GM21723 (cell line): Measurements from ENCODE around the gene NKX6-2.
"Not testable (repeated sequence)": the region's sequence is repeated elsewhere in the genome, so short reads cannot be mapped to it uniquely, and the experiment has no call there.

ENCODE experiments used
- ATAC-seq: cut with Tn5 transposase; IDR thresholded peaks from one replicate; pipeline ENCODE4 v1.9.1; 2021; ENCODE audit warnings: mild to moderate bottlenecking, moderate library complexity; ENCODE audit not compliant: unreplicated experiment

The NKX6-2 gene

DNA sequence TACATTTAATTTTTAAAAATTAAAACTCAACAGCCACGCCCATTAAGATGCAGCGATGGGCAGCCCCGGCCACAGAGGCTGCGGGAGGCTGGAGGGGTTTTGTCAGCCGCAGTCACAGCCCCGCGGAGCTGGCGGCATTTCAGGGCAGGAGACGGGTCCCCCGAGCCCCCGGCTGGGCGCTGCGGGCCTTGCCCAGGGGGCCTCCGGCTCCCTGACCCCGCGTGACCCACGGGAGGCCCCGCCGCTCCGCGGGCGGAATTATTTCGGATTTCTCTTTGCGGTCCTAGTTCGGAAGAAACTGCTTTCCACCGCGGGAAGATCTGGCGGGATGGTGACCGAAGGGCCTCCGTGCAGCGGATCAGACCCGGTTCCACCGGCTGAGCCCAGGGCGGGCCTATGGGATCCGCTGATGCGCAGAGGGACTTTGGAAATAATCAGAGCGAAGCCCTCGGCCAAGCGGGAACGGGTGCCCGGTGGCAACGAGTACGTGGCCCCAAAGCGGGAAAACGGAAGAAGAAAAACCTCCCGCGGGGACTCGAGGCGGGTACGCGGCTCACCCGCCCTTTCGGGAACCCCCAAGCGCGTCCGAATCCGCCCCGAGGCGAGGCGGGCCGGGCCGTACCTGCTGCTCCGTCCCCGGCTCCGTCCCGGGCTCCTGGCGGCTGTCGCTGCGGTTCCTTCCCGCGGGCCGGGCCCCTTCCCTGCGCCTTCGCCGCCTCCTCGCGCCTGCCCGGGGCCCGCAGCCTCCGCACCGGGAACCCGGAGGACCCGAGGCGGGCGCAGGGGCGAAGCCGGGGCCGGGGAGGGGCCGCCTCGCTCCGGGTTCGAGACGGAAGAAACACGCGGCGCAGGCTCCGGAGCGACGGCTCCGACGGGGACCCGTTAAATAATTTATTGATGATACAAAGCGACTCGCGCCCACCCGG, 1.7 kb downstream of the NKX6-2 start:
- no peak for ATAC-seq

DNA sequence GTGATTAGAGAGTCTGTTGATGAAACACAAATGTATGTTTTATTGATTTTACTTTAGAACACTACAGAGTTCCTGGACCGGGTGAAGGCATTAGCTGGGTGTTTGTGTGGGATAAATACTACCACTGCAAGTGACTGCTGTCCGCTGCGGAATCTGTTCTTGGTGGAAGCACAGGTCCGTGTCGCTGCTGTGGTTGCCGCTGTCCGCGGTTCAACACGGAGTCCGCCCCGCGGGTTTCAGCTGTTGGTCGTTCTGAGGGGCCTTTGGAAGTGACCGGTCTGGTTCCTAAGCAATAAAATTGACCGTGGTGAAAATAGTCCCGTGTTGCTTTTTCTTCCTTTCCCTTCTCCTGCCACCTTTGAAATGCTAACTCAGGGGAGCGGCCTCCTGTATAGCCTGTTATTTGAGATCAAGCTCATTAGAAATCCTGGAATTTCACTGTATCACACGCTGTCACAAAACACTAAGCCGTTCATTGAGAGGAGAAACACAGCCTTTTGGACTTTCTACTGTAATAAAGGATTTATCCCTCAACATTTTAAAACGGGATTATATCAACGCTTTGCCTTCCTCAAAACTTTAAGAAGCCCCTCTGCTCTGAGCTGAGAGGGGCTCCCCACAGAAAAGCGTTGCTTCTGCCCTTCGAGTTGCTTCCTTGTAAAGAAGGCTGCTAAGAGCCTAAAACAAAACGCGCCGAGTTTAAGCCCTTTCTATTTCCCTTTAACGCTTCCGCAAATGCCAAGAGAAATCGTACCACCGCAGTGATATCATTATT, 2.6 kb downstream of the NKX6-2 start:
- no peak for ATAC-seq

DNA sequence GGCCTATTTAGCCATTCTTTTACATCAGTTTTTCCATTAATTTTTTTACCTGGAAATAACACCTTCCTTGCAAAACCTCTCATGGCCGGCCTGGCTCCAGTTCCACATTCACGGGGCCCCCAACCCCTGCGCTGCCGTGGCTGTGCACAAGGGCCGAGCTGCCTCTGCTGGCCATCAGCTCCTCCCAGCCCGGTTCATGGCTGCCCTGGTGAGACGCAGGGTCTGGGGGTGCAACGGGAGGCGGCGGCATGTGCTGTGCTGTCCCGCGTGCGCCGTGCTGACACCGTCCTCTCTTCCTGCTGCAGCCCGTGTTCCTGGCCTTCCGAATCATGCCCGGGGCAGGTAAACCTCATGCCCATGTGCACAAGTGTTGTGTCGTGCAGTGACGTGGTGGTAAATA, 4.4 kb downstream of the NKX6-2 start:
- ATAC-seq = no peak

DNA sequence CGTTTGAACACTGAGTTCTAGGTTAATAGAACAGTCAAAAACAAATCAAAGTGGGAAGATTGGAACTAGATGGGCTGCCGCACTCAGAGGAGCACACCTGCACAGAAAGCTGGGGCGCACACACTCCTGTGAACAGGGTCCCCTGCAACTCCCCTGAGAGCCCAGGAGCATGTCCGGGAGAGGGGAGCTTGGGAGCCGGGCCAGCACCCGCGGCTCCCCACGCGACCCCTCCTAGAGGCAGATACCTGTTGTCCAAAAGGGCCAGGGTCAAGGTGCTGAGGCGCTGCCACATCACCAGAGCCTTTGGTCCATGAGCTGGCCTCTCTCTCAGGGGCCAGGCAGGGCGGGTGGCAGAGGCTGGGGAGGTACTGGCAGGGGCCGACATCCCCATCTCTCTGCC, 5.6 kb downstream of the NKX6-2 start:
- ATAC-seq = no peak

DNA sequence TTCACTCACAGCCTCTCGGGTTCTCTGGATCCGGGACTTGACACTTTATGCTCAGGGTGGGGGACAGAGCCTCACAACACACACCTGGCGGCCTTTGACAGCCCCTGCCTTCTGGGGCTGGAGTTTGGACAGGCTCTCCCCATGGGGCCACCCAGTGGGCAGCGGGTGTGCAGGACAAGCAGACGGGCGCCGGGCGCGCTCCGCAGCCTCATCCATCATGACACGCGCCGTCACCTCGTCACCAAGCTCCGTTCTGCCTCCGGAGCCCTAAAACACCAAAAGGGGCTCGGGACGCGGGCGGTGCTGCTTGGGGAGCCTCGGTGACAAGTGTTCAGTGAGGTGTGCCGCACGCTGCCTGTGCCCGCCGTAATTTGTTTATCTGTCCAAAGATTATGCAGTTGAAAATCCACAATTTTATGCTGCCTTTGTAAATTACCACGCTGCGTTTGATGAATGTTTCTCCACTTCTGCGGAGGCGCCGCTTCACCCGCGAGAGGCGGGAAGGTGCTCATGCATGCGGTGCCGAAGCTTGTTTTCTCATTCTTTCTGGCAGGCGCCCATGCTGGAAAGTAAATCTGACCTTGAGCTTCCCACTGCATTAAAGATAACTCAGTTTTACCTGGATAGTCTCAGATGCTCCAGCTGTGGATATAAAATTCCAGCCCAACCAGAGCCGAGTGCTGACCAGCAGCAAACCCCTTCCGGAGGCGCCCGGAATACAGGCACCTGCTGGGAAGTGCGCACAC, 6.2 kb downstream of the NKX6-2 start:
- ATAC-seq = no peak

DNA sequence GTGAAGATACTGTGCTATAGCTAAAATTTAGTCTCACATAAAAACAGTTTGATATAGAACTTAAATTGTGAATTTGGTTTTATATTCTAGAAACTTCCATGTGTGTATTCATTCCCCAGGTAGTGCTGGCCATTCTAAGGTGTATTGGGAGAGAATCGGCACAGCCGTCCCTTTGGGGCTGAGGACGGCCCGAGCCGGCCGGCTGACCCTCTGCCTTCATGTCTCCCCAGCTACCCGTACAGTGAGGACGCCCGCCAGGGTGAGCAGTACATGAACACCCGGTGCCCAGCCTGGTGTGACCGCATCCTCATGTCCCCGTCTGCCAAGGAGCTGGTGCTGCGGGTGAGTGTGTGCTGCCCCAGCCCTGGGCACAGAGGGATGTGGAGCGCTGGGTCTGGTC, 8.5 kb downstream of the NKX6-2 start:
- ATAC-seq = no peak

DNA sequence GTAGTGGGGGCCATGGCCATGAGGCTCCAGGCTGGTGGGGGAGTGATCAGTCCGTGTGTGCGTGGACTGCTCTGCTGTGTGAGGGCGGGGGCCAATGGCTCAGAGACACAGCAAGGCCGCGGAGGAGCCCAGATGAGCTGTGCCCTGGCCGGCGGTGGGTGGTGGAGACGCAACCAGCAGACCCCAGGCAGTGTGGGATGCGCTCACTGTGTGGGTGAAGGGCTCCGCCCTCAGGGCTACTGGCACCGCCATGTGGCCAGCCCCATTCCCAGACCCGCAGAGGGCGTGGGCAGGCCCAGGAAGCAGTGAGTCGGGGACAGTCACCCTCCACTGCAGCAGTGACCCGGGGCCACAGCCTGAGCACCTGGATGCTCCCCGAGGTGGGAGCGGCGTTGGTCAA, 9.1 kb downstream of the NKX6-2 start:
- no peak for ATAC-seq

DNA sequence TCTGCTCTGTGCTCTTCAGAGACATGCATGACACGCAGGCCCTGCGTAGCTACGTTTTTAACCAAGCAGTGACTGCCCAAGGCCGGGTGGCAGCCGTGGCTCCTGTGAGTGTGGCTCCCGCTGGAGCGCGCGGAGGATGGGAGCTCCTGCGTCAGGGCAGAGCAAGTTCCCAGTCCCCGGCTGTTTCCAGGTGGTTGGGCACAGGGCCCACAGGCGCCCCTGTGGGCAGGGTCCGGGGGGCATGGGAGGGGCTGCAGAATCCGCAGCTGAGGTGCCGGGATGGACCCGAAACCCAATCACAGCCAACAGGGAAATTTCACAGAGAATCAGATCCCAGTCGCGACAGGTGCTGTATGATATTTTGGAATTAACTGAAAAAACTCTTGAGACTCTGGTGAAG, 9.8 kb downstream of the NKX6-2 start:
- no peak for ATAC-seq

DNA sequence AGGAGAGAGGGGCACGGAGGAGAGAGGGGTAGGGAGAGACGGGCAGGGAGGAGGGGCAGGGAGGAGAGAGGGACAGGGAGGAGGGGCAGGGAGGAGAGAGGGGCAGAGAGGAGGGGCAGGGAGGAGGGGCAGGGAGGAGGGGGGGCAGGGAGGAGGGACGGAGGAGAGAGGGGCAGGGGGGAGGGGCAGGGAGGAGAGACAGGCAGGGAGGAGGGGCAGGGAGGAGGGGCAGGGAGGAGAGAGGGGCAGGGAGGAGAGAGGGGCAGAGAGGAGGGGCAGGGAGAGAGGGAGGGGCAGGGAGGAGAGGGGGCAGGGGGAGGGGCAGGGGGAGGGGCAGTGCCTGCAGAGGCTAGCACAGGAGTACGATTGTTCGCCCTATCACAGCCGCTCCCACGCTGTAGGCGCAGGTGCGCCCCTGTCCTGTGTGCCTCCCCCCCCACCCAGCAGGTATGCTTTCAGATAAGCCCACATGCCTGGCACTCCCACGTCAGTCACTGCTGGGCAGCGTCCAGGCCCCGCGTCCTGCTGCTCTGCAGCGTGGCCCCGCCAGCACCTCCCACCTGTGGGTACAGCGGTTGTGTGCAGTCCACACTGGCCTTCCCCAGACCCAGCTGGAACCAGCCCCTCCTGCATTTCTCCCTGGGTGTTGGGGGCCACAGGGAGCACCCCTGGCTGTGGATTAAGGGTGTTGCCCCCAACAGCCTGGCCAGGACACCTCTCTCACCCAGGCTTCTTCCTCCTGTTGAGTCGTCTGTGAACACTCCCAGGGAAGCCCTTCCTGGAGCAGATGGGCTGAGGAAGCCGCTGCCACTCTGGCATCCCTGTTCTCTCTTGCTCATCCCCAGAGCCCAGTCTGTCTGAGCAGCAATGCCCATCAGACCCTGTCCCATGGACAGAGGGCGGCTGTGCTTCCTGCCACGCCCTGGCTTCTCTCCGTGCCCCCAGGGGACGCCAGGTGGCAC, 10.8 kb downstream of the NKX6-2 start:
- ATAC-seq = no peak

DNA sequence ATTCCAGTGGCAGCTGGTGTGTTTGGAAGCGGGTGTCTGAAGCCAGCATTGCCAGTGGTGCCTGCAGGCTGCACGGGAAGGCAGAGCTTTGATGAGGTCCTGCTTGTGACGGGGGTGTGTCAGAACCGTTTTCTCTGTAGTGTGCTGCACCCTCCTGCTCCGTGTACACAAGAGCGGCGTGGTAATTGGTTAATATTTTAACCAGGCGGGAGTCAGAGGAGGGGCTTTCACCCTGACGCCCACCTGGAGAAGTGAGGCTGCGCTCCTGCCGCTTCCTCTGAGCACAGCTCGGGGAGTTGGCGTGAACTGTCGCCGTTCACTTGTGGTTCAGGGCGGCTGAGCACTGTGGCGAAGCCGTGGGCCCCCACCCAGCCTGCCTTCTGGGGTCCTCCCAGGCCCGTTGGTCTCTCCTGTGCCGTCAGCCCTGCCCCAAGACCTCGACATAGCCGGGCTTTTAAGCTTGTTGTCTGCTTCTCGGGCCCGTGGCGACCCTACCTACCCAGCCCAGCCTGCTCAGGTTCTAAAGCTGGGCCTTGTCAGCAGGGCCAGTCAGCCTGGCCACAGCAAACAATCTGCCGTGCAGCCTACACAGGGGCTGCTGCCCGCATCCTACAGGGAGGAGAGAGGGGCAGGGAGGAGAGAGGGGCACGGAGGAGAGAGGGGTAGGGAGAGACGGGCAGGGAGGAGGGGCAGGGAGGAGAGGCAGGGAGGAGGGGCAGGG, 11.6 kb downstream of the NKX6-2 start:
- no peak for ATAC-seq

DNA sequence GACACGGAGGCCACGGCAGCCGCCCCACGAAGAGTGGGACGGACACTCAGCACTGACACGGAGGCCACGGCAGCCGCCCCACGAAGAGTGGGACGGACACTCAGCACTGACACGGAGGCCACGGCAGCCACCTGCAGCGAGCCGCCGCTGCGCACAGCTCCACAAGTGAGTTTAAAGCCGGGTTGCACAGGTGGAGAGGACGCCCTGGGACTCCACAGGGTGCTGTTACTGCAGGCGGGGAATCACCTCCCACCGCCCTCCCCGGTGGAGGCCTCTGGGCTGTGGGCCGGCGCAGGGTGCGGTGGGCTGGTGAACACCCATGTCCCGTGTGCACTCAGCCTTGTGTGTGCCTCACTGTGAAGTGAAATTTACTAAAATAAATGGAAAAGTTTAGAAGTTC, 13.1 kb downstream of the NKX6-2 start:
- ATAC-seq = not testable (repeated sequence)

DNA sequence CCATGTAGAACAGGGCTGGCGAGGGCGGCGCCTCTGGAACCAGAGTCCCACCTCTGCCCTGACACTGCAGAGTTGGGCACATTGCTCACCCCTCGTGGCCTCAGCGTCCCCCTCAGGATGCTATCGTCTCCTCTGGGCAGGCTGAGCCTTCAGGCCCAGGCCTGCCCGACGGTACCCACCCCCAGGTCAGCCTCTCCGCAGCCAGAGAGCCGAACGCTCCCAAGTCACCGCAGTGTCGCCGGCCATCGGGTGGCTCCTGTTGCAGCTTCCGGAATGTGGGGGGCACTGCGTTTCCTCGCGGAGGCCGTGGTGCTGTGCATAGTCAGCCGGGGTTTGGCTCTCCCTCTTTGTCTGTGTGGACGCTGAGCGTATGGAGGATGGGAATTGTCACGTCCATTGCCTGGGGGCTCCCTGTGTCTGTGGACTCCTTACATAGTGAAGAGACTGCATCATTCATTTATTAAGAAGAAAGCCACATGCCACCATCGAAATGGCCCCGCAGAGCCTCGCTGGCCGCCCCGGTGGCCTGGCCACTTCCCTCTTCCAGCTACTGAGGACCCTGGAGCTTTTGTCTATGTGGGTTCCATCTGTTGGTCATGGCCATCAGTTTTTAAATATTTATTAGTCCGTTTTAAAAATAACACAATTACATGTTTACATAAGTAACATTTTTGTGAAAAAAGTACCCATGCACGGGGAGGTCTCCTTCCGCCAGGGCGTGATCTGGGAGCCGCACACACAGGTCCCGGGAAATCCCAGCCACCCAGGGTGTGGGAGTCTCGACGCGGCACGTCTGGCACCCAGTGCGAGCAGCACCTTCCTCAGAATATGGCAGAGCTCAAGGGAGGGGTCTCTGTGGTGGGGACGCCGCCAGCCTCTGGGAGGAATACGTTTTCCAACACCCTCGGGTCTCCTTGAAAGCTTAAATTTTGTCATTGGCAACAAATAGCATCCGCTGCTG, 15.6 kb downstream of the NKX6-2 start:
- no peak for ATAC-seq

DNA sequence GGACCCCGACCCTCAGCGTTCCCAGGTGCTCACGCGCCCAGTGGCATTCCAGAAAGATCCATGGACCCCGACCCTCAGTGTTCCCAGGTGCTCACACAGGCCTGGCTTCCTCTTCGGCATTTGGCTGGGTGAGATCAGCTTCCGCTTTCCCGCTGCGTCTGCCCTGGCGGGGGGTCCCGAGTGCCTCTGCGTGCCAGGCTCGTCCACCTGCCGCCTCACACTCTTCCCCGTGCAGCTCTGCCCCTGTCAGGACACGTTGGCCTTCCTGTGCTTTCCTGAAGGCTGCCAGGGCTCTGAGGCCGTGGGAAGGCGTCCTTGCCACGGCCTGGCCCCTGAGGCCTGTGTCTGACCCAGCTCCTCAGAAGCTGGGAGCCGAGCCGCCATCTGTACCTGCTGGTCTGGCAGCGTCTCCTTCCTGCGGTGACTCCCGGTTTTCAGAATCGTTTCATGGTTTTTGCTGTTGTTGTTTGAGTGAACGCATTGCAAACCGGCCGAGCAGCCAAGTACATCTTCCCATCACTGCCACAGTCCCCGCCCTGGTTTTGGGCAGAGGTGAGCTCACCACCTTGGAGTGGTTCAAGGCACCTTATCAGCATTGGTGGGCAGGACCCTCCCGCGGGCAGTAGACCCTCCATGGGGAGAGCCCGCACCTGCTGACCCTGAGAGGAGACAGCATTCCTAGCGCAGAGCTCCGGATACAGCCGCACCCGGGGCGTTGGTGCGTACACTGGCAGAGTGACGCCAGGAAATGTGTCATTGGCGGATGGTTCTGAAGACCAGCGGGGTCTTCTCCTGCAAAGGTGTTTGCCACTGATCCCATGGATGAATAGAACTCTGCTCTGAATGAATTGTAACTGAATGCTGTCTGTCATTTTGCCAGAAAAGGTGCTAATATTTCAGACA, 17.4 kb downstream of the NKX6-2 start:
- no peak for ATAC-seq

DNA sequence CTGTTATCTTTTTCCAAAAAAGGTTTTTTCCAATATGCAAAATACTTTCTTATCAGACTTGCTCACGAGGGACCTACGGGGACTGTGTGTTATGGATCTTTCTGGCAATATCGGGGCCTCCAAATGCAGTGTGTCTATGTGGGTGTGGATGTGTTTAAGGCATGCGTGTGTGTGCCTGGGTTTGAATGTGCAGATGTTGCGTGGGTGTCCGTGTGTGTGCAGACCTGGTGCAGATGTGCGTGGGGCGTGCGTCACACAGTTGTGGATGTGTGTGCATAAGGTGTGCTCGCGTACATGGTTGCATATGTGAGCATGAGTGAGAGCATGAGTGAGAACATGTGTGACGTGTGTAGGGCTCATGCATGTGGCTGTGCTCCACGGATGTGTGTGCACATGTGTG, 19.7 kb downstream of the NKX6-2 start:
- ATAC-seq = no peak

DNA sequence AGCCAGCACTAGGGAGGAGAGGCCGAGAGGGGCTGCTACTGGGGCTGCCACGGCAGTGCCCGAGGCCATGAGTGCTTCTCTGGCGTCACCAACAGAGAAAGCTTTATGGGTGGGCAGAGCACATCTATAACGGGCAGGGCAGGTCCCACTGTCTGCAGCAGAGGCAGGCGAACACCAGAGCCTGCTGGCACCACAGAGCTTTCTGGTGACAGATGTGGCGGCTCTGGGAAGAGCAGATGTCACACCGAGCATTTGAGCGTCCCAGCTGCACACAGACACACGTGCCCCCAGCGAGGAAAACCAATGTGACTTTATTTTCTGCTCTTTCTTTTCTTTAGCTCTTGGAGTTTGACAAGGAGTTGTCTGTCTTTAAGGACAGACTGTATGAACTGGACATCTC, 20.5 kb downstream of the NKX6-2 start:
- ATAC-seq = no peak

DNA sequence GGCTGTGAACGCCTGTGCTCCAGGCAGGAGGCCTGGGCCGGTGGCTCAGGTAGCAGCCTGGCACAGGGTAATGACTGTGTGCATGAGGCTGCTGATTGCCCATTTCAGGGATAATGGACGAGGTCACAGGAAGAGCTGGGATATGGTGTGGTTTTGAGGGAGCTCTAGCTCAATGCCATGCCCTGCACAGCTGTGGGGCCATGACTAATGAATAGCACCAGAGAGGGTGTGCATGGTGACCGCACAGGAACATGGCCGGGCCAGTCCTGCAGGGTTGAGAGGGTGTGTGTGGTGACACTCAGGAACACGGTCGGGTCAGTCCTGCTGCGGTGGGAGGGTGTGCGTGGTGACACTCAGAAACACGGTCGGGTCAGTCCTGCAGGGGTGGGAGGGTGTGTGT, 21.8 kb downstream of the NKX6-2 start:
- ATAC-seq = no peak

DNA sequence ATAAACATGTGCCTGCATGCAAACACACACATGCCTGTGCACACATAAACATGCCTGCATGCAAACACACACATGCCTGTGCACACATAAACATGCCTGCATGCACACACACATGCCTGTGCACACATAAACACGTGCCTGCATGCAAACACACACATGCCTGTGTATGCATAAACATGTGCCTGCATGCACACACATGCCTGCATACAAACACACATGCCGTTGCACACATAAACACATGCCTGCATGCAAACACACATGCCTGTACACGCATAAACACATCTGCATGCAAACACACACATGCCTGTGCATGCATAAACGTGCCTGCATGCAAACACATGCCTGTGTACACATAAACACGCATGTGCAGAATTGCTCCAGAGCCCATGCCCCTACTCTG, 22.4 kb downstream of the NKX6-2 start:
- ATAC-seq = no peak

DNA sequence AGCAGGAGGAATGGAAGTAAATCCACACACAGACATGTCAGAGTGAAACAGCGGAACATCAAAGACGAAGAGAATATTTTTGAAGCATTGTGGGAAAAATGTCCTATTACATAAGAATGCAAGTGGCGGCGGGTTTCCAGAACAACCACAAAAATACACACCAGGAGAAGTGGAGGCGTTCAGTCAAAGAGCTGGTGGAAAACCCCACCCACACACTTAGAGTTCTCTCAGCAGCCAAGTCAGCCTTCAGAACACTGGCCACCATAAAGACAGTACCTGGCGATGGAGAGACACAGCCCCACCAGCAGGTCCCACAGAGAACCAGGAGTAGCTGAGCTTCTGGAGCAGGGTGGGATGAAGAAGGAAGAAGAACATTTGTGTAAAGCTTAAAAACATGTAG, 23.7 kb downstream of the NKX6-2 start:
- ATAC-seq = no peak
